Cerebellar nuclear complex (tissue), 1 donor: Measurements from ENCODE around the gene NSMCE1.
"Not testable (repeated sequence)": the region's sequence is repeated elsewhere in the genome, so short reads cannot be mapped to it uniquely, and the experiment has no call there.

ENCODE experiments used
- DNase-seq, 2 experiments: peaks; one replicate each; lab custom pipeline; 2025; lab: John Stamatoyannopoulos, UW

Gene NSMCE1

DNA sequence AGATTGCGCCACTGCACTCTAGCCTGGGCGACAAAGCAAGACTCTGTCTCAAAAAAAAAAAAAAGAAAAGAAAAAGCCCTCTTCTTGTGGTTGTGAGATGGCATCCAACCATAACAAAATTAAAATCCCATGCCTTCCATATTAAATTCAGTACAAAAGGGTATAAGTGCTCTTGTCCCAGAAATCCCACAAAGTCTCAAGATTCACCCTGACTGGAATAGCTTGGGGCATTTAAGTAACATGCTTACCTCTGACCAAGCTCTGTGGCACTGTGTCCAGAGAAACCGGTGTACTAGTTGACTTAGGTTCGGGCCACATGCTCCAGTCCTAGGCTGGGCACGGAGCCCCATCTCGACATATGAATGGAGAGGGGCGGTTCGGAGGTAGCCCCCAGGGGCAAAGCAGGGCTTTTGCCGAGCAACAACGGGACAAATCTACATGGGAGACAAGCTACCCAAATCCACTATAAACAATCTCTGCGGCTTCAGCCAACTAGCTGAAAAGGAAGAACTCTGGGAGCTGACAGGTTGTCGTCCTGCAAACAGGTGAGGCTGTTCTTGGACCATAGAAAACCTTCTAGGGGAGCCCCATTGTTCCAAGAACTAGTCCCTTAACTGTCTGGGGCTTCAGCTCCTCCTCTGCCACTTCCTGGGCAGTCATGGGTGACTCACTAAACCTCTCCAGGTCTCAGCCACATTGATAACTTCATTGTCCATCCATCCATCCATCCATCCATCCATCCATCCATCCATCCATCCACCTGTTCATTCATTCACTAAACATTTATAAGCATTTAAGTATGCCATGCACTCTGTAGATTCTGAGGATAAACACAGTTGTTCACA is 34.9 kb upstream of the NSMCE1 start:
- no peak for DNase-seq

DNA sequence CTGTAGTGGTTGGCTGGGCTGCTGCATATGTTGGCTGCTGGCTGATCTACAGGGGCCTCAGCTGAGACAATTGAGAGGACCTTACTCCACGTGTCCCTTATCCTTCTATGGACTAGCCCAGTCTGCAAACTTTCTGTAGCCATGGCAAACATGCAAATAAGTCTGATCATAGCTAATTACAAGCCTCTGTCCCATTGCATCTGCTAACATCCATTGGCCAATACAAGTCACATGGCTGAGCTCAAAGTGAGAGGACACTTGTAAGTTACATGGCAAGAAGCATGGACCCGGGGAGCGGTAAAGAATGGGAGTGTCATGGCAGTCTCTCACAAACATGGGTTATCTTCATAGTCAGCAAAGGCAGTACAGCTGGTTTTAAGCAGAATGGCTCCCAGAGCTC is 33.6 kb upstream of the NSMCE1 start:
- no peak for DNase-seq

DNA sequence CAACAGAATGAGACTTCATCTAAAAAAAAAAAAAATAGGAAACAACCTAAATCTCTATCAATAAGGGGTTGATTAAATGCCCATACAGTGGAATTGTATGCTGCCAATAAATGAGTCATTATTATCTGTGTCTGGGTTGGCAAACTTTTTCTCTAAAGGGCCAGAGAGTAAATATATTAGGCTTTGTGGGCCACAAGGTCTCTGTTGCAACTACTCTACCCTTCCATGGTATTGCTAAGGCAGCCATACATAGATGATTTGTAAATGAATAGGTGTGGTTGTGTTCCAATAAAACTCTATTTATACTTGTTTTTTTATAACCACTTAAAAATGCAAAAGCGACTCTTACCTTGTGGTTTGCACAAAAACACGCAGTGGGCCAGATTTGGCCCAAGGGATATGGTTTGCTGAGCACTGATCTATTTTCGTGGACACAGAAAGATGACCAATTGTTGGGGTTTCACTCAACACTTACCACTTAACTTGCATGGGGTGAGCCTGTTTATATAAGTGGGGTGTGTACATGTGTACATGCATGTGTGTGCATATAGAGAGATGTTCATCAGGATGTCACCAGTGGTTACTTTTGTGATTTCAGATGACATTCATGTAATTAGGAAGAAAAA is 32.8 kb upstream of the NSMCE1 start:
- DNase-seq: no peak

DNA sequence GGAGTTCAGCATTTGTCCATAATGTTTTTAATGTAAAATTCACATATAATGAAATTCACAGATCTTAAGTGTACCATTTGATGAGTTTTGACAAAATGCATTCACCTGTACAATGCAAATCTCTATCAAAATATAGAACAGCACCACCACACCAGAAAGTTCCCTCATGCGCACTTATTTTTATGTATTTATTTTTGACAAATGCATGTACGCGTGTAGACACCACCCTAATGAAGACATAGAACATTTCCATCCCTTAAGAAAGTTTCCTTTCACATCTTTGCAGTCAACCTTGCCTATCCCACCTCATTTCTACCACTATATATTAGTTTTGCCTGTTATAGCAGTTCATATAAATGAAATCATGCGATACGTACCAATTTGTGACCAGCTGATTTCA is 29.6 kb upstream of the NSMCE1 start:
- DNase-seq: no peak

DNA sequence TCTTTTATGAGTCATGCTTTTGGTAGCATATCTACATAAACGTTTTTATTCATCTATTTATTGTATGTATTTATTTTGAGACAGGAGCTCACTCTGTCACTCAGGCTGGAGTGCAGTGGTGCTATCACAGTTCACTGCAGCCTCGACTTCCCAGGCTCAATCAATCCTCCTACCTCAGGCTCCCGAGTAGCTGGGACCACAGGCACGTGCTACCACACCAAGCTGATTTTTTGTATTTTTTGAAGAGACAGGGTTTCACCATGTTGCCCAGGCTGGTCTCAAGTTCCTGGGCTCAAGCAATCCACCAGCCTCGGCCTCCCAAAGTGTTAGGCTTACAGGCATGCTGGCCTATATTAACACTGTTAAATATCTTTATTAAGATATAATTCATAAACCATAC is 24.8 kb upstream of the NSMCE1 start:
- DNase-seq: no peak

DNA sequence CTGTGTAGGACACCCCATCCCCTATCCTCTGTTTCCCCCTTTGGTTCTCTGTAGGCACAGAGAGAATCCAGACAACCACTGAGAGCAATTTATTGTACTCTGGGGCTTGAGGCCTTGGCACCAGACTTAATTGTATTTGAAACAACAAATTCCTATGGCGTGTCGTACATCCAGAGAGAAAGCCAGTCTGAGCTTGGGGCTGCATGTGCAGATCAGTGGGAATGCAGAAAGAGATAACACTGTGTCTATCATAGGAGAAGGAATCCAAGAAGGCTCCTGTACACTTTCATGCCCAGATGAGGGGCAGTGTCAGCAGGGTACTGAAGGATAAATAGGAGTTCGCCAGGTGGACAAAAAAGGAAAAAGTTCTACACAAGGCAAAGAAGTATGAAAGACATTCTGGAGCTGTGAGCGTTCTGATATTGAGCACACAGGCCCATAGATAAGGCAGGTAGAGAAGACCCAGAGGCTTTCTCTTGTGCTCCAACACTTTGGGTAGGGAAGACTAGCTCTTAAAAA is 23.2 kb upstream of the NSMCE1 start:
- DNase-seq: no peak

DNA sequence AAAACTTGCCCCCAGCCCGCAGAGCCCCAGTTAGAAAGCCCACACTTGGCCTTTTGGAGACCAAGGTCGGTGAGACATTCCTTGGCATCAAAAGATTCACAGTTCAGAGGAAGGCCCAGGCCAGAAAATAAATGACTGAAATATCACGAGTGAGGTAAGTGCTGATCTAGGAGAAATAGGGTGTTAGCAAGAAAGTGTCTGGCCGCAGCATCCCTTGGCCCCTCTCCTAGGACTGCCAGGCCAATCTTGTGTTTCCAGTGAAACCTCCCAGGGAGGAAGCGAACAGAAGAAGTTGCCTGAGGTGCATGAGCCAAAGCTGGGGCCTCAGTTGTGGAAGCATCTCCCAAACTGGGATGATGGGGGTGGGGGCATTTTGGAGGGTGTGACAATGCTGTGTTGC is 22.5 kb upstream of the NSMCE1 start:
- no peak for DNase-seq

DNA sequence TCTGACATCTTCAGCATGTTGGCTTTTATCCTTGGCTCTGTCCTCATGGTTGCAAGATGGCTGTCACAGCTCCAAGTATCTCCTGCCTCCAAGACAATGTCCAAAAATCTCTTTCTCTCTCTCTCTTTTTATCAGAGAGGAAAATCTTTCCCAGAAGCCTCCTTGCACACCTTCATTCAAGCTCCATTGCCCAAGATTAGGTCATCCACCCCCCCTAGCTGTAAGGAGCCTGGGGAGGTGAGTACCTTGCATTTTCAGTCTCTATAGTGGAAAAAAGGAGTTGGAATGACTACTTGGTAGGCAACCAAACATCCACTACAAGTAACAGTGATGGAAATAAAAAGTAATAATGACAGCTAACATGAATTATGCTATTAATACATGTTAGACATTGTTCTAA is 22.0 kb upstream of the NSMCE1 start:
- DNase-seq: no peak

DNA sequence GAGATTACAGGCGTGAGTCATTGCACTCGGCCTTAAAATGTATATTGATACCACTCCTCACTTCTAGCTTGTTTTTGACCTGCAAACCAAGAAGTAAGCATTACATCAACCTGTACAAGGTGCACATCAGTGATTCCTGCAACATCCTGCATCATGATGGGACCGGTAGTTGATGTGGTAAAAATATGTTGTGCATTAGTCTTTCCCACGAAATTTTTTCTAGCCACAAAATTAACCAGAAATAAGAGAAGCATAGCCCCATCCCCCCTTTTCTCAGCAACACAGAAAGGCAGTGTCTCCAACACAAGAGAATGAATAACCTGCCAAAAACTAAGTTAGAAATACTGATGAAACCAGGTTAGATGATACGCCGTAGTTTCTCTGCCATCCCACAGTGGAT is 21.1 kb upstream of the NSMCE1 start:
- DNase-seq: no peak

DNA sequence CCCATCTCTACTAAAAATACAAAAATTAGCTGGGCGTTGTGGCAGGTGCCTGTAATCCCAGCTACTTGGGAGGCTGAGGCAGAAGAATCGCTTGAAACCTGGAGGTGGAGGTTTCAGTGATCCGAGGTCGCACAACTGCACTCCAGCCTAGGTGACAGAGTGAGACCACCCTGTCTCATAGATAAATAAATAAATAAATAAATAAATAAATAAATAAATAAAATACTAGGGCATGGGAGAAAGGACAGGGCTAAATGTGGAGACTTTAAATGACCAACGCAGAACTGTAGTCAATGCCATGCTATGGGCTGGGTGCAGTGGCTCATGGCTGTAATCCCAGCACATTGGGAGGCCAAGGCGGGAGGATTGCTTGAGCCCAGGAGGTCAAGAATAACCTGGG is 19.7 kb upstream of the NSMCE1 start:
- not testable (repeated sequence) for DNase-seq

DNA sequence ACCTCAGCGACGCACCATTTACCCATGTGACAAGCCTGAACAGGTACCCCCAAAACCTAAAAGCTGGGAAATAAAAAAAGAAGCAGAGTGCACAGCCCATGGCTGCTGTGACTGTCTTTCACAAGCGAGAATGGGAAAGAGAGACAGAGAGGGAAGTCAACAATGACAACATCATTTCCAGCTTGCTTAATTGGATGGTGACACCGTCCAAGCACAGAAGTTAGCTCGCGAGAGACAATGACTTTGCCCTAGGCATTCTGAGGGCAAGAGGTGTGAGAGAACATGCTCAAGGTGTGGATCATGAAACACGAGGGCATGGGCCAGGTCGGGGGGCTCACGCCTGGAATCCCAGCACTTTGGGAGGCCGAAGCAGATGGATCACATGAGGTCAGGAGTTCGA is 19.3 kb upstream of the NSMCE1 start:
- DNase-seq: no peak

DNA sequence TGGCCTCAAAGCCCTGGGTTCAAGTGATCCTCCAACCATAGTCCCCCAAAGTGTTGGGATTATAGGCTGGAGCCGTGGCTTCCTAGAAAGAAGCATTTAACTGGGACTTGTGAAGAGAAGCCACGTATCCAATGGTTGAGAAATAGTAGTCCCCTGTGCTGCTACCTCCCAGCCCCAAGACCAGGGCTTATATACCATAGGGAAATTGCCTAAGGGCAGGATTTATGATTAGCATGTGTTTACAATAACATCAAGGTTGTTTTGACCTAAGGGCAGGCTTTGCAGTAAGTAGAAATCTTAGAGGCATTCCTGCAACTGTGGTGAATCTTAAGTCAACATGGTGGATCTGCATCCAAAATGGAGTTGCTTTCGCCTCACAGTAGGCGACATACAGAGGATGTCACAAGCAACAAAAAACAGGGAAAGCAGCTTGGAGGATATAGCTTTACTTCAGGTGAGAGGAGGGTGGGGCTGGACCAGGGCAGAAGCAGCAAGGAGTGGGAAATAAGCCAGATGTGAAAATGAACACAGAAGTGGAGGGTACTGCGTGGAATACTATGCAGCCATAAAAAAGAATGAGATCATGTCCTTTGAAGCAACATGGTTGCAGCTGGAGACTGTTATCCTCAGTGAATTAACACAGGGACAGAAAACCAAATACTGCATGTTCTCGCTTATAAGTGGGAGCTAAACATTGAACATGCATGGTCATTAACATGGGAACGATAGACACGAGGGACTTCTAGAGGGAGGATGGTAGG is 18.7 kb upstream of the NSMCE1 start:
- DNase-seq: no peak

DNA sequence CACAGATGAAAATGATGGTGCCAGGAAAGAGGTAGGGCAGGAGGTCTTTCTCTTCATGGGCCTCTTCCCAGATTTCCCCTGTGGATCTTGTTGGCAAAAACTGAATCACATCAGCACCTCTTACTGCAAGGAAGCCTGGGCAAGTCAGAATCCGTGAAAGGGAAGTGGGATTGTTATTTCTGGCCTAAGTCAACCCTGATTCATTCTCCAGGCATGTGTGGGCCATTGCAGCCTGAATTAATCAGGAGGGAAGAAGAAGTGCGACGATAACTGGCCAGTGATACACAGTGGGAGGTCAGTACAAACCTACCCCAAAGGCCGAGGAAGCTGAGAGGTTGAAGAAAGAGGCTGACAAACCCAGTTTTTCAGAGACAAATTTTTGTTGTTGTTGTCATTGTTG is 17.9 kb upstream of the NSMCE1 start:
- no peak for DNase-seq

DNA sequence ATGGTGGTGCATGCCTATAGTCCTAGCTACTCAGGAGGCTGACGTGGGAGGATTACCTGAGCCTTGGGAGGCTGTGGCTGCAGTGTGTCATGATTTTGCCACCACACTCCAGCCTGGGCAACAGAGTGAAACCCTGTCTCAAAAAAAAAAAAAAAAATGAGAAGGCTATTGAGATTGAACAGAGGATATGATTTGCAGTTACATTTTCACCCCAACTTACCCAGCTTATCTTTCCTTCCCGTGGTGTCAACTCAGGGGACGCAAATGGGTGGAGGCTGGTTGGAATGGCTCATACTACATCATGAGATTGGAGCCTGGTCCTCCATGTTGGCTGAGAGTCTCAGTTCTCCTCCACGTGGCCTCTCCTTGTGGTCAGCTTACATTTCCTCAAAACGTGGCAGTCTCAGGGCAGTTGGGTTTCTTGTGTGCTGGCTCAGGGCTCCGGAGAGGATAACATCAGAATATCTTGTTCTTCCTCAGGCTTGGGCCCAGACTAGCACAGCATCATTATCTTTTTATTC is 17.2 kb upstream of the NSMCE1 start:
- DNase-seq: no peak

DNA sequence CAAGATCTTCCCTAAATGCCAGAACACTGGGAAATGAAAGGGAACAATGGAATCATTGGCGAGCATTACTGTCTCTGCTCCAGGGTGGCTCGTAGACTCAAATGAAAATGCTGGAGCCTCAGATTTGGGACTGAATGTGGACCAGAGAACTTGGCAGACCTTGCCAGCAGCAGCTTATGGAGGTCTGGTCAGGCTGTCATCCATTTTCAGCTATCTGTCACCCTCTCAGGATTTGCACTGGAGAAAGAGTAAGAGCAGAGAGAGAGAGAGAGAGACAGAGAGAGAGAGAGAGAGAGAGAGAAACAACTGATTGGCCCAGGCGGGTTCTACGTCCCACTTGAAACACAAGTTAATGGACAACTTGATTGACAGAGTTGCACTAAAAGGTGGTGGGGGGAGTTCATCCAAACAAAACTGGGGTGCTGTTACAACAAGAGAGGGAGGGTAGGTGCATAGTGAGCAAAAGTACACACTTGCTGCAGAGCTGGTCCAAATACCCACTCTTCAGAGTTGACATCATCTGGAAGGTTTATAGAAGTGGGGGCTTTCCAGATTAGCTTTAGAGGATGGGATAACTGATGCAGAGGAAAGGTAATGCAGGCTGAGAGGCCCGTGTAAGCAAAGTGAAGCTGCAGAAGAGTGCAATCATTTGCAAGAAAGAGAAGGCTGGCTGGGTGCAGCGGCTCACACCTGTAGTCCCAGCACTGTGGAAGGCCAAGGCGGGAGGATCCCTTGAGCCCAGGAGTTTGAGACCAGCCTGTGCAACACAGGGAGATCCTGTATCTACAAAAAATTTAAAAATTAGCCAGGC is 16.5 kb upstream of the NSMCE1 start:
- no peak for DNase-seq

DNA sequence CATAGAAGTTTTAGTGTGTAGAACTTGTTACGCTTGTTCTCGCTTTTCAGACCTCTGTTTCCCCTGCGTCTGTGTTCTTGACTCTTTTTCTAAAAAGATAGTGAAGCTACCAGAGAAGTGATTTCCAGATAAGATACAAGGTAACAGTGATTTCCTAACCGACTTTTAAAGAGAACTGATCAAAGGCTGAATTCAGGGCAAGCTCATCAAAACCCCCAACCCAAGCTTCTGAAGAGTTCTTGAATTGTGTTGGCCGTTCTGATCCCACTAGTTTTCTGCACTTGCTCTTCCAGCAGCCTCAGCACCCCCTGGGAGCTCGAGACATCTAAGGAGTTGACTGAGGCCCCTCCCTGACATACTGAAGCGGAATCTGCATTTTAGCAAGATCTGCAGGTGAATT is 12.7 kb upstream of the NSMCE1 start:
- no peak for DNase-seq

DNA sequence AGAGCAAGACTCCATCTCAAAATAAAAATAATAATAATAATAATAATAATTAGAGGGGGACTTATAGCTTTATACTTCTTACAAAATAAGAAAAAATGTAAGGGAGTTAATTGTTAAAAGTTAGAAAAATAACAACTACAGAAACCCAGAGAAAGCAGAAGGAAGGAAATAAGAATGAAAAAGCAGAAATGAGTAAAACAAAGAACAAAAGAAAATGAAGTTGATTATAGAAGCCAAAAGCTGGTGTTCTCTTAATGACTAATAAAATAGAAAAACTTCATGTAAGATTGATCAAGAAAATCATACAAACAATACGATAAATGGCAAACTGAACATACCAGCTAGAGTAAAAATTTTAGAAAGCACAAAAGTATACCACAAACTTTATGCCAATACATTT is 6.8 kb upstream of the NSMCE1 start:
- no peak for DNase-seq

DNA sequence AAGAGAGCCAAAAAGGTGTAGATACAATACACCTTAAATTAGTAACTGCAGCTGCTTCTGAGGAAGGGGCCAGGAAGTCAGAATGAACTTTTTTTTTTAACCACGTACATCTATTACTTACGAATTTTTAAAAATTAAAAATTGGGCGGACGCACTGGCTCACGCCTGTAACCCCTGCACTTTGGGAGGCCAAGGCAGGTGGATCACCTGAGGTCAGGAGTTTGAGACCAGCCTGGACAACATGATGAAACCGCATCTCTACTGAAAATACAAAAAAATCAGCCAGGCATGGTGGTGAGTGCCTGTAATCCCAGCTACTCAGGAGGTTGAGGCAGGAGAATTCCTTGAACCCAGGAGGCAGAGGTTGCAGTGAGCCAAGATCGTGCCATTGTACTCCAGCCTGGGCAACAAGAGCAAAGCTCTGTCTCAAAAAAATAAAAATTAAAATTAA is 5.9 kb upstream of the NSMCE1 start:
- DNase-seq: not testable (repeated sequence)

DNA sequence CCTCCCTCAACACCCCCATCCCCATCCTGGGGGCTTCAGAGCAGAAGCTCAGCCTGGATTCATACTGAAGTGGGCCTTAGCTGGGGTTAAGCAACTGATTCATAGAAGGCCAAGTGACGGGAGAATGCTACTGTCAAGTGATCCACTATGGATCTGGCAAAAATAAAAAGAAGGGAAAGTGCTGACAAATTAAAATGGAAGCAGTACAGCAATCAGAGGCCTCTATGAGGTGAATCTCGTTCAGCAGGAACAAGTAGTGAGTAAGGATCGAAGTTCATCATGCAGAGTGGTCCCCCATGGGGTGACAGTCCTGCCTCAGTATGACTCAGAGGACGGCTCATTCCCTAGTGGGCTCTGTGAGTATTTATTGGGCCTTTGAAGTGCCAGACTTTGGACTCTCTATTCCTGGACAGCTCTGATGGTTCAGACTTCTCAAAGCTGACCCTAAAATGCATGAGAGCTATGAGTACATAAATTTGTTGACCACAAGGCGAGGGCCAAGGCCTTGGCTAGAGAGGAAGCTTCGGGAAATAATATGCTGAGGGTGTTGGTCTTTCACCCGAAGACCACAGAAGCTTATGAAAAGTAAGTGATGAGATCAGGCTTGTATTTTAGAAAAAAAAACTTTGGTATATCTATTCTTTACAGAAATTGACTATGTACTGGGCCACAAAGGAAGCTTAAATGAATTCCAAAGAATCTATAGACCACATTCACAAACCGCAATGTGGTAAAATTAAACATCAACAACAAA is 5.3 kb upstream of the NSMCE1 start:
- no peak for DNase-seq

DNA sequence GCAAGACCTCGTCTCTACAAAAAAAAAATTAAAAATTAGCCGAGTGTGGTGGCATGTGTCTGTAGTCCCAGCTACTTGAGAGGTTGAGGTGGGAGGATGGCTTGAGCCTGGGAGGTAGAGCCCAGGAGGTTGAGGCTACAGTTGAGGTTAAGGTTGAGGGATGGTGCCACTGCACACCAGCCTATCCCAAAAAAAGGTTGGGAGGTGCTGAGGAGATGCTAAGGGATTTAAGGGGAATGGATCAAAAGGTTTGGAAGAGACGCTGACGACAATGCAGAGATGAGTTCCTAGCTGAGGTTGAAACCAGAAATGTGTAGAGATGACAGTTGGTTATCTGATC is 4.7 kb upstream of the NSMCE1 start:
- DNase-seq: no peak

DNA sequence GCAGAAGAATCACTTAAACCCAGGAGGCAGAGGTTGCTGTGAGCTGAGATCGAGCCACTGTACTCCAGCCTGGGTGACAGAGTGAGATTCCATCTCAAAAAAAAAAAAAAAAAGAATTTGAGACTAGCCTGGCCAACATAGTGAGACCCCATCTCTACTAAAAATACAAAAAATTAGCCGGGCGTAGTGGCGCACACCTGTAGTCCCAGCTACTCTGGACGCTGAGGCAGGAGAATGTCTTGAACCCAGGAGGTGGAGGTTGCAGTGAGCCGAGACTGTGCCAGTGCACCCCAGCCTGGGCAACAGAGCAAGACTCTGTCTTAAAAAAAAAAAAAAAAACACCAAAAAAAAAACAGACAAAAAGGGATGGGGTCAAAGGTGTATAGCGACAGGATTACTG is 4.1 kb upstream of the NSMCE1 start:
- not testable (repeated sequence) for DNase-seq
